NB4 (cell line): ENCODE measurements around the gene SLC5A10.
A peak's percentile ranks its signal among the peaks of the same experiment; 100 is the strongest.
"Not testable (repeated sequence)": the region's sequence is repeated elsewhere in the genome, so short reads cannot be mapped to it uniquely, and the experiment has no call there.

Source experiments
- DNase-seq: peaks from one replicate; pipeline ENCODE4 v3.0.0; 2010; ENCODE audit warnings: low read depth
- H3K4me3 ChIP-seq: one replicate; pipeline ENCODE4 v1.5.1; 2011; ENCODE audit warnings: mild to moderate bottlenecking, low read depth, low read length, moderate library complexity
- POLR2A ChIP-seq: IDR thresholded peaks from 2 replicates; pipeline ENCODE4 v1.6.1; 2011; ENCODE audit warnings: mild to moderate bottlenecking; ENCODE audit not compliant: insufficient read length; ENCODE audit errors: extremely low read depth

SLC5A10 gene

DNA sequence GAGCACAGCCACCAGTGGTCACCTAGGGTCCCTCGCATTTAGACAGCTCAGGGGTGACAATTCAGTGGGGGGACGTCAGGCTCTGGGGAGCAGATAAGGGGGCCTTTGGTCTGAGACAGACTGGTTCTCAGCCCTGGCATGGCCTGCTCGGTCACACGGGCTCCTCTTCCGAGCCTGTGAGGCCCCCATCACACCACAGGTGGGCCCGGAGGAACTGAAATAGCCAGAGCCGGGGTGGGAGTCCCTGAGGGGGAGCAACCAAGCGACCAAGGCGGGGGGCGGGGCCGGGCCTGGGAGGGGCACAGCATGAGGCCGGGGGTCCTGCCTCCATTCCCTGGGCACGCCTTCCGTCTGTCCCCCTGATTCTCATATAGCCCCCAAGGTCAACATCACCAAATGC, 90.4 kb downstream of the SLC5A10 start:
- not testable (repeated sequence) for H3K4me3 ChIP-seq, DNase-seq

DNA sequence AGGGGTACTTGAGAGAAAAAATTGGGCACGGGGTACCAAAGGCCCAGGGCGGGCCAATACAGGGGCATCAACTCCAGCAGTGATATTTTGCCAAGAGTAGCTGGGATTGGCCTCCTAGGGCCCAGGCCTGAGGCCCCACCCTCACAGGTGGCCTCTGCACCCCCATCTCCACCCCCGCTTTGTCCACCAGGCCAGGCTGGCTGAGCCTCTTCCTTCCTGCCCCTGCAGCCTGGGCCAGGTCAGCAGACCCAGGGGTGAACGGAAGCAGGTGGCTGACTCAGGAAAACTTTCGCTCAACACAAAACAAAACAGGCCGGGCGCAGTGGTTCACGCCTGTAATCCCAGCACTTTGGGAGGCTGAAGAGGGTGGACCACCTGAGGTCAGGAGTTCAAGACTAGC, 91.1 kb downstream of the SLC5A10 start:
- DNase-seq, H3K4me3 ChIP-seq: not testable (repeated sequence)

DNA sequence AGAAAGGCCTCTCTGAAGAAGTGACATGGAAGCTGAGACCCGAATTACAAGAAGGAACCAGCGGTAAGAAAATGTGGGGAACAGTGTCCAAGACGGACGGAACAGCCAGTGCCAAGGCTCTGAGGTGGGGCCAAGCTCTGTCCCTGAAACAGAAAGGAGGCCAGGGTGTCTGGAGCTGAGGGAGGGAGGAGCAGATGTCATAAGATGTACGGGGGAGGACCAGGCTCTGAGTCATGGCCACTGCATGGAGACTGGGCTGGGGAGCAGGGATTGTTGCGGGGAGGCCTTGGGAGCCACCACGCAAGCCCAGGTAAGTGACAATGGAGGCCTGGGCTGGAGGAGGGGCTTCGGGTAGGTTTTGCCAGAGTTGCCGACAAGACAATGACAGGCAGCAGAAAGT, 92.7 kb downstream of the SLC5A10 start:
- not testable (repeated sequence) for DNase-seq, H3K4me3 ChIP-seq

DNA sequence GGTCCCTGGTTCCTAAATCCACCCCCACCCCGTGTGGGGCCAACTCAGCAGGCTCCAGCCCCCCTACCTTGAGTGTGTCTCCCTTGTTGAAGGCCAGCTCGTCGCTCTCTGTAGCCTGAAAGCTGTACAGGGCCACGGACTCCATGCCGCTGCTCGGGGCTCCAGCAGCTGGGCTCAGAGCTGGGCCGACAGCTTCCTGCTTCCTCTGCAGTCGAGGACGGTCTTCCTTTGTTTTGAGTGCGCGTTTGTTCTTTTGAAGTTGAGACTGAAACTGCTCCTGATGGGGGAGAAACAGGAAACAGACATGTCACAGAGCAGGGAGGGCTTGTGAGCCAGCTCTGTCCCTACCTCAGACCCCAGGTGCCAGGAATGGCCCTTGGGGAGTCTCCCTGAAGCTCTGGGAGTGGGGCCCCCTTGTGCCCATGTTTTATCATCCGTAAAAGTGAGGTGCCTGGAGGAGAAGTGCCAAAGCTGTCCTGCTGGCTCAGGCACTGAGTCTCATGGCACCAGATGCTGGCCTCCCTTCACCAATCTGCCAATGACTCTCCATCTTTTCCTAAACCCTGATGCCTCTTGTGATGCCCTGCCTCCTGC, 94.9 kb downstream of the SLC5A10 start, which contains the start of gene GRAP:
Gene GRAP (minus strand): TSS at position 176 of the 594 bp plus-strand sequence. CDS start 31 bp downstream, at position 145.
- not testable (repeated sequence) for H3K4me3 ChIP-seq, DNase-seq

DNA sequence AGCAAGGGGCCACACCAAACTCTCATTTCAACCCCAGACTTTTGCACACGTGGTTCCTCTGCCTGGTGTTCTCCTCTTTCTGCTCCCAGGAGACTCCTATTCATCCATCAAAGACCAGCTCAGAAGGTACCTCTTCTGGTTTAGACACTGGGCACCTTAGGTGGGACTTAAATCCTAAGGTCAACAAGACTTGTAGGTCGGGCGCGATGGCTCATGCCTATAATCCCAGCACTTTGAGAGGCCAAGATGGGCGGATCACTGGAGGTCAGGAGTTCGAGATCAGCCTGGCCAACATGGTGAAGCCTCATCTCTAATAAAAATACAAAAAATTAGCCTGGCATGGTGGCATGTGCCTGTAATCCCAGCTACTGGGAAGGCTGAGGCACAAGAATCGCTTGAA, 95.5 kb downstream of the SLC5A10 start:
- DNase-seq, H3K4me3 ChIP-seq: not testable (repeated sequence)

DNA sequence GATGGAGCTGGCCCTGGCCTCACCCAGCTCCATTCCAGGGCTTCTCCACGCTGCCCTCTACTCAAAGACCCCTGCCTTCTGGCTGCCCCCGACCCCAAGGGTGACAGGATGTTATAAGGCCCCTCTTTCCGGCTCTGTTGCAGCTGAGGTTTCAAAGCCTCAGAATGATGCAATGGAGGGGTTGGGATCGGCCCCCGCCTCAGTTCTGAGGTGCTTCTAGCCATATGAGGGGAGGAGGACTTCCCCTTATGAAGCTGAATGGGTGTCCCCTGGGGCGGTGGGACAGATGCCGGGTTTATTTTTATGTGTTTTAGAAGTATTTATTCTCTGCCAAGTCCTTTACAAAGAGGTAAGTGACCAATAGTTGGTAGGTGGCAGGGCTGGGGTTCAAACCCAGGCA, 96.9 kb downstream of the SLC5A10 start:
- H3K4me3 ChIP-seq, DNase-seq: not testable (repeated sequence)

DNA sequence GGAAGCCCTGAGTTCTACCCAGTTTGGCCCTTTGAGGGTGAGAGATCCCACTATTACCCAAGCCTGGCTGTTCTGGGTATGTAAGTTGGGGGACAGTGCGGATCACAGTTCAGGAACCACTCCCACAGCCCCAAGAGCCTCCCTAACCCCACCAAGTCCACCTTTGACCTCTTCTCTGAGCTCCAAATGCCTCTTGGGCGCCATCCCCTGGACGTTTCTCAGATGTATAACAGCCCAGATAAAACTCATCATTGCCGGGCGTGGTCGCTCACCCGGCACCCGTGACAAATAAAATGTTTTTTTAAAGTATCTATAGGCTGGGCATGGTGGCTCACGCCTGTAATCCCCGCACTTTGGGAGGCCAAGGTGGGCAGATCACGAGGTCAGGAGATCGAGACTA, 103.5 kb downstream of the SLC5A10 start:
- DNase-seq, H3K4me3 ChIP-seq: not testable (repeated sequence)

DNA sequence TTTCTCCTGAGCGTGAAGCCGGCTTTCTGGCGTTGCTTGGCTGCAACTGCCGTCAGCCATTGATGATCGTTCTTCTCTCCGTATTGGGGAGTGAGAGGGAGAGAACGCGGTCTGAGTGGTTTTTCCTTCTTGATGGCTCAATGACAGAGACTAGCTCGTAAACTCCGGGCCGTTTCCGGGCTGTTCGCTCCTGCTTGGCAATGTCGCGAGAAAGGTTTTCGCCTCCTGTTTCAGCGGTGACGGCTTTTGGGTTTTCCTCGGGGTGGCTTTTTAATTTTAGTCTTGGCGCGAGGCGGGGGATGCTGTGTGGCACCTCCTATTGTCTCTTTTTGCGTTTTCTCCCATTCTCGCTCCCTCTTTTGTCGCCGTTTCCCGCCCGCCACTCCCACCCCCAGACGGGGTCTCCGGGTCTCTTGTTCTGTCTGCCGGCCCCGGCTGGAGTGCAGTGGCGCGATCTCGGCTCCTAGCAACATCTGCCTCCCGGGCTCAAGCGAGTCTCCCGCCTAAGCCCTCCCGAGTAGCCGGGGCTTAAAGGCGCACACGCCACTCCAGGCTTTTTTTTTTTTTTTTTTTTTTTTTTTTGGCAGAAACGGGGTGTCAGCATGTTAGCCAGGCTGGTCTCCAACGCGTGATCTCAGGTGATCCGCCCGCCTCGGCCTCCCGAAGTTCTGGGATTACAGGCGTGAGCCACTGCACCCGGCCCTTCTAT, 110.2 kb downstream of the SLC5A10 start:
- H3K4me3 ChIP-seq, DNase-seq: not testable (repeated sequence)

DNA sequence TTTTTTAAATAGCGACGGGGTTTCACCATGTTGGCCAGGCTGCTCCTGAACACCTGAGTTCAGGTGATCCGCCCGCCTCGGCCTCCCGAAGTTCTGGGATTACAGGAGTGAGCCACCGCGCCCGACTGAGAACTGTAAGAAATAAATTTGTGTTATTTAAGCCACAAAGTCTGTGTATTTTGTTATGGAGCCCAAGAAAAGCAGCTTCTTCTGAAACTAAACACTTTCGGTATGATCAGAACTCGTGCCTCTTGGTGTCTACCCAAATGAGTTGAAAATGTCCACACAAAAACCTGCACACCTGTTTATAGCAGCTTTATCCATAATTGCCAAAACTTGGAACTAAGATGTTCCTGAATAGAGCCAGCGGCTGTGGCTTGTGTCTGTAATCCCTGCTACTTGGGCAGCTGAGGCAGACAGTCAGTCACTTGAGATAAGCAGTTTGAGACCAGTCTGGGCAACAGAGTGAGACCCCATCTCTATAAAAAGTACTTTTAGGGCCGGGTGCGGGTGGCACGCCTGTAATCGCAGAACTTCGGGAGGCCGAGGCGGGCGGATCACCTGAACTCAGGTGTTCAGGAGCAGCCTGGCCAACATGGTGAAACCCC, 110.9 kb downstream of the SLC5A10 start:
- DNase-seq, H3K4me3 ChIP-seq: not testable (repeated sequence)

DNA sequence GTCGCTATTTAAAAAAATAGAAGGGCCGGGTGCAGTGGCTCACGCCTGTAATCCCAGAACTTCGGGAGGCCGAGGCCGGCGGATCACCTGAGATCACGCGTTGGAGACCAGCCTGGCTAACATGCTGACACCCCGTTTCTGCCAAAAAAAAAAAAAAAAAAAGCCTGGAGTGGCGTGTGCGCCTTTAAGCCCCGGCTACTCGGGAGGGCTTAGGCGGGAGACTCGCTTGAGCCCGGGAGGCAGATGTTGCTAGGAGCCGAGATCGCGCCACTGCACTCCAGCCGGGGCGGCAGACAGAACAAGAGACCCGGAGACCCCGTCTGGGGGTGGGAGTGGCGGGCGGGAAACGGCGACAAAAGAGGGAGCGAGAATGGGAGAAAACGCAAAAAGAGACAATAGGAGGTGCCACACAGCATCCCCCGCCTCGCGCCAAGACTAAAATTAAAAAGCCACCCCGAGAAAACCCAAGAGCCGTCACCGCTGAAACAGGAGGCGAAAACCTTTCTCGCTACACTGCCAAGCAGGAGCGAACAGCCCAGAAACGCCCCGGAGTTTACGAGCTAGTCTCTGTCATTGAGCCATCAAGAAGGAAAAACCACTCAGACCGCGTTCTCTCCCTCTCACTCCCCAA, 111.5 kb downstream of the SLC5A10 start:
- H3K4me3 ChIP-seq, DNase-seq: not testable (repeated sequence)
- TF ChIP-seq POLR2A, result peak; percentile 32

DNA sequence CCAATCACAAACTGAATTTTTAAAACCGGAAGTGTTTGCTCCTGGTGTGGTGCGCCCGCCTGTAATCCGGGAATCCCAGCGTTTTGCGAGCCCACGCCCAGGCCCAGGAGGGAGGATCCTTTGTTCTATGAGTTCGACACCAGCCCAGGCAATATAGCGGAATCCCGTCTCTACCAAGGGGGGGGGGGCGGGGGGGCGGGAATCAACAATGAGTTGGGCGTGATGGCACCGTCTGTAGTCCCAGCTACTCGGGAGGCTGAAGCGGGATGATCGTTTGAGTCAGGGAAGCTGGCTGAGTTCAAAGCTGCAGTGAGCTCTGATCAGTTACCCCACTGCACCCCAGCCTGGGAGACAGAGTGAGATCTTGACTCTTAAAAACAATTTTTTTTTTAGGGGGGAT, 112.4 kb downstream of the SLC5A10 start:
- H3K4me3 ChIP-seq, DNase-seq: not testable (repeated sequence)

DNA sequence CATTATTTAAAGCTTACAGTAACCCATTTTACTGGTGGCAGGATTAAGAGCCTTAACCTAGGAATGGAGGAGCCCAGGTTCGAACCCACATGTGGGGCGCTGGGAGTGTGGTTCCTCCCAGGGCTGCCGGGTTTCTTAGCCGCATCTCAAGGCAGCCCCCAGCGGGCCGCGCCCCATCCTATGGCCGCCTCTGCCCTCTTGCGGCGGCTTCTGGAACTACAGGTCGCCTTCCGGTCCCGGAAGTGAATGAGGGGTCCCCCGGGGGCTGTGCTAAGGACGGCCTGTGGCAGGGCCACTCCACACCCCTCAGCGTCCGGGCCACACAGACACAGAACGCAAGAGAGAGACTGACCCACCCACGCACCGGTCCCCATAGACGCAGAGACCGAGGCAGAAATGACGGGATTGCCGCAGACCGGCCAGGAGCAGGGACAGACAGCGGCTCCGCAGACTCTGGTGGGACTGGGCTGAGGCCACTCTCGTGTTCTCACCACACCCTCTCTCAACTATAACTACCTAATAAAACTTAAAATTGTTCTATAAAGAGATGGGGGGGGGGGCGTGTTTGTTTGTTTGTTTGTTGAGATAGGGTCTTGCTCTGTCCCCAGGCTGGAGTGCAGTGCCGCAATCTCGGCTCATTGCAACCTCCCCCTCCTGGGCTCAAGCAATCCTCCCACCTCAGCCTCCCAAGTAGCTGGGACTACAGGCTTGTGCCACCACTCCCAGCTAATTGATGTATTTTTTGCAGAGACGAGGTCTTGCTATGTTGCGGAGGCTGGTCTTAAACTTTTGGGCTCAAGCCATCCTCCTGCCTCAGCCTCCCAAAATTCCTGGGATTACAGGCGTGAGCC, 118.6 kb downstream of the SLC5A10 start:
- not testable (repeated sequence) for H3K4me3 ChIP-seq, DNase-seq
